T-helper 9 cell (primary cell): ENCODE measurements around the gene SRGAP2B.
"Not testable (repeated sequence)": the region's sequence is repeated elsewhere in the genome, so short reads cannot be mapped to it uniquely, and the experiment has no call there.

Experiments
- DNase-seq: peaks from one replicate; pipeline ENCODE4 v3.0.0-alpha.2; 2020

The SRGAP2B gene

DNA sequence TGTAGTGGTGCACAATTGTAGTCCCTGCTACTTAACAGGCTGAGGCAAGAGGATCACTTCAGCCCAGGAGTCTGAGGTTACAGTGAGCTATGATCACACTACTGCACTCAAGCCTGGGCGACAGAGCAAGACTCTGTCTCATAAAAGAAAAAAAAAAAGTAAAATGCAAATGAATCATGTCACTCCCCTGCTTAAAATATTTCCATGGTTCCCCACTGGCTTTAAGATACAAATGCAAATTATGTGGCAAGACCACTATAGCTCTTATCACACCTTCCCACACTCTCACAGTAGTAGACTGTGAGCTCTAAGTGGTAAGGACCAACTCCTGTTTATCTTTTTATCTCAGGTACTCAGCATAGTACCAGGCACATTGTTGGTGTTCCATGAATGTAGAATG is 53.6 kb downstream of the SRGAP2B start:
- not testable (repeated sequence) for DNase-seq

GRCh38 chr1:145036019-145036418 is 59.1 kb downstream of the SRGAP2B start:
- not testable (repeated sequence) for DNase-seq

DNA sequence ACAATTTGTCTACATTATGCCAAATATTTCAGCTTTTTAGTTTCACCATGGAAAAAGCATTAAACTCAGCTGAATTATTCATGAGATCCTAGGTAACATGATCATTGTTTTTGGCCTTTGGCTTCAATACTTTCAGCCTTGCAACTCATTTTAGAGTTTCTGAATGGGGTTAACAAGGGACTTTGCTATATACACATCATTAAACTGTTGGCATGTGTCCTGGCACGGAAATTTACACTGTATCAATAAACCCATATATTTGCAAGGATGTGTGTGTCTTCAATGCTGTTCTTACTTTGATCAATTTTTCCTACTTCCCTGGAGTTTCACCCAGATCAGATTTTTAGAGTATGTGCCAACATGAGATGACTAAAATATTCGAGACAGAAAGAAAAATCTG is 61.6 kb downstream of the SRGAP2B start:
- DNase-seq, result not testable (repeated sequence)

GRCh38 chr1:145027251-145027650 is 67.9 kb downstream of the SRGAP2B start:
- not testable (repeated sequence) for DNase-seq

DNA sequence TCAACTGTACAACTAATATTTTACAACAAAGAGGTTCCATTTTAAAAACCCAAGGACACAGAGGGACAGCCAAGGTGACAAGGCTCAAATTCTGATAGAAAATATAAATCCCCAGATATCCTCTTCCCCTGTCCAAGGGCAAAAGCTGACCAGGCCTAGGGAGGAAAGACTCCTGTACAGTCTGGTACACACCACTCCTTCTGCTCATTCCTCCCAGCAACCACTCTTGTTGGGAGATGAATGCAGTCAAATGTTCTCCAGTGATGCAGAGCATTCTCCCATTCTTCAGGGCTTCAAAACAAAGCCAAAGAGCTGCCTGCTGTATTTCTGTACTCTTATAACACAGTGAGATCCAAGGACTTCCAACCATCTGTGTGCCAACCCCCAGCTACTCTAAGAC is 69.8 kb downstream of the SRGAP2B start:
- DNase-seq, result not testable (repeated sequence)

DNA sequence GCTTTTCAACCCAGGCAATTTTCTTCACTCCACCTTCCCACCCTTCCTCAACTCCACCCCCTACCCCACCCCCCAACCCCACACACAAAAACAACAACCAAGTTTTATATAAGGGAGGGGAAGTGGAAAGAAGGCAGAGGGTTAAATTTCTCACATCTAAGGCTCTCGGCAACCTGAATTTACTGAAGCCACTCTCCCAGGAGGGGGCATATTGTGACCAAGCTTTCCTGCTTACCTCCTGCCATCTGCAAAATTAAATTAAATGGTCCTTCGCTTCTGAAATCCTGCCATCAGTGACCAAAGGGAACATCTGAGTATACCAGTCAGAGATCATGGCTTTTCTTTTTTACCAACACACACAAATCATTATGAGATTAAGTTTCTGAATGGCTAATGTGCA is 72.9 kb downstream of the SRGAP2B start:
- DNase-seq, result not testable (repeated sequence)

- DNase-seq, result not testable (repeated sequence)
Measured at GRCh38 chr1:145021749-145022148, 73.4 kb downstream of the SRGAP2B start.

GRCh38 chr1:145019709-145020108 is 75.4 kb downstream of the SRGAP2B start:
- not testable (repeated sequence) for DNase-seq

- not testable (repeated sequence) for DNase-seq
Measured at GRCh38 chr1:145017725-145018124, 77.4 kb downstream of the SRGAP2B start.

- not testable (repeated sequence) for DNase-seq
Measured at GRCh38 chr1:145016492-145016862, 78.7 kb downstream of the SRGAP2B start.

DNA sequence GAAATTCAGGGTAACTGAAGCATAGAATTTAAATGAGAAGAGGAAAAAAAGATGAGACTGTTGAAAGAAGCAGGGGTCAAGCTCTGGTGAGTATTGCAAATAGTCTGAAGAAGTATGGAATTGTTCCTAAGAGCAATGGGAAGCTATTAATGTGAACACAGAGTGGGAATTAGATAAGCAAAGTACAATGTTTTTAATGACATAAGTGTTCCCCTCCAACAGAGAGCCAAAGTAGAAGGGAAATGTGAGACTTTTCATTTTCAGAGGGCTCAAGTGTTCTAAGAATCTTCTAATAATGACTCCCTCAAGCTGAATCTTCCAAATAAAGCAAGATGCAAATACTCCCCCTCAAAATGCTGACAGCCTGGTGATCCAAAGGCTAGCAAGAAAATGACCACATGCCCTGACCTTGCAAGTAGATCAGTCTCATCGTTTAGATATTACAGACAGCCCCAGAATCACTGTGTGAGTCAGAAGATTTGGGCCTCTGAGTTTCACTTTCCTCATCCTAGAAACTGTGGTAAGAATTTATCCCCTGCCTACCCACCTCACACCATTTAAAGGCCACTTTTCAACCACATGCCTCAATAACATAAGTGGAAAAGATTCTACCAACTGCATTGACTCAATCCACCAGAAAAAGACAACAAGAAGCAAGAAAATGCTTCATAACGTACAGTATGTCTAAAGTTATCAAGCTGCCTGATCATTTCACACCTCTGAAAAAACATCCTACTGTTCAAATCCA is 79.2 kb downstream of the SRGAP2B start:
- DNase-seq, result not testable (repeated sequence)

- DNase-seq, result not testable (repeated sequence)
Measured at GRCh38 chr1:145013353-145013752, 81.8 kb downstream of the SRGAP2B start.

DNA sequence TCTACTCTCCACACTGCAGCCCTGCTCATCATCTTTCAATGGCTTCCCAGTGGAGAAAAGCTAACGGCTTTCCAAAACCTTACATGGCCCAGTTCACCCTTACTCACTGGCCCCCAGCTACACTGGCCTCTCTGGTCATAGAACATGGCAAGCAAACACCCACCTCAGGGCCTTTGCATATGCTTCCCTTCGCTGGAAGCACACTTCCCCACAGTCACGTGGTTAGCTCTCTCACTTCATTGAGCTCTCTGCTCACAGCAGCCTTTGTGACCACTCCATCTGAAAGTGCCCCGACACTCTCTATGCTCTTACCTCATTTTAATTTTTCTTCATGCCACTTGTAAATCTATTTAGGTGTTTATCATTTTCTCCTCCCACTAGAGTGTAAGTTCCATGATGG is 83.3 kb downstream of the SRGAP2B start:
- DNase-seq, result not testable (repeated sequence)

- not testable (repeated sequence) for DNase-seq
Measured at GRCh38 chr1:145010580-145010979, 84.5 kb downstream of the SRGAP2B start.

GRCh38 chr1:145009928-145010327 is 85.2 kb downstream of the SRGAP2B start:
- DNase-seq, result not testable (repeated sequence)

- not testable (repeated sequence) for DNase-seq
Measured at GRCh38 chr1:145008388-145008787, 86.7 kb downstream of the SRGAP2B start.

DNA sequence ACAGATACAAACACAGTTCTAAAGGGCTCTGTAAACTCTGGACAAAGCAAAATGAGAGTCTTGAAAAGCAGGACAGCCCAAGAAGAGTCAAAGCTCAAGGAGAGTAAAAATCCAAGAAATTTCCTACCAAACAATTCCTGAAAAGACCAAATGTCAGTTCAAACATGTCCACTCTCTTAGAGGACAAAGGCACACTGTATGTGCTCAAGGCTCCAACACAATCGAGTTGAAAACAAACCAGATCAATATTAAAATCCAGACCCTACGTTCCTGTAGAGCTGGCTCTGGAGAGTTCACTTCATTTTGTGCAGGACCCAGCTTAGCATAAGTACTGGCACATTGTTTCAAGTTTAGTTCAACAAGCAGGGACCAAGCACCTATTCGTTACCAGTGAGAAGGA is 90.0 kb downstream of the SRGAP2B start:
- not testable (repeated sequence) for DNase-seq

GRCh38 chr1:145001381-145001780 is 93.7 kb downstream of the SRGAP2B start:
- DNase-seq, result not testable (repeated sequence)

GRCh38 chr1:145000743-145001326 is 94.3 kb downstream of the SRGAP2B start:
- not testable (repeated sequence) for DNase-seq

DNA sequence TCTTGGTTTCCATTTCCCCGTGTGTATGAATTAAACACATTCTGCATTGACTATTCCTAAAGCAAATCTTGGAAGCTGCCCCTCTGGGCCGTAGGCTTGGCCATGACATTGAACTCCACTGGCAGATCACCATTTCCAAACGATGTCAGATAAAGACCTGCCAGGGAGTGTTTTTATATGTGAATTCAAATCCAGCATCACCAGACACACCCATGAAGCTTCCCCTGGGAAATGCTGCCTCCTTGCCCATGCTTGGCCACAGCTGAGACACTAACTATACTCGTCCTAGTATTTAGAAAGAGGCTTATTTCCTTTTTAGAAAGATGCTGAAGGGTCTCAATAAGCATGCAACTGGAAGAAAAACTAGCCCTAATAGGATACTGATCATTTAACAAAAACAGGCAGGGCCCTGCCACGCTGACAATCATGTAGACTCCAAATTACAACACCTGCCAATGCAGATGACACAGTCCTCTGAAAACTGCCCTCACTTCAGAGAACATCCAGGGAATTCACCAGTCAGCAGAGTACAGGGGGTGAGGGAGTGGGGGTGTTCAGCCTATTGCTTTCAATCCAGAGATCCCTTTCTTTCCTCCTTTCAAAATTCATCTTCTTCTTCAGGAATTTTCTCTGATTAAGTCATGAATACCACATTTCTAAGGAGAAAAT is 94.9 kb downstream of the SRGAP2B start:
- not testable (repeated sequence) for DNase-seq

DNA sequence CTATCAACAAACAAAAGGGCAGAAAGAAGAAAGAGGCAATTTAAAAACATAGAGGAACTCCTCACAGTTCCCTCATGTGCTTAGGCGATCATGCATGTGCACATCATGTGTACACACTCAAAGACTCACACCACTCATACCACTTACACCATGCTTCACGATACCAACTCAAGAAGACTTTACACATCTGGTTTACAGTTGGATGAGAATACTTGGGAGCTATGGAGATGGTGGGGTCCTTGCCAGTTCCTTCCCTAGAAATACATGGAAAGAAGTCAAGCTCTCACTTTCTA is 96.2 kb downstream of the SRGAP2B start:
- DNase-seq, result not testable (repeated sequence)

- not testable (repeated sequence) for DNase-seq
Measured at GRCh38 chr1:144998134-144998980, 96.8 kb downstream of the SRGAP2B start.

DNA sequence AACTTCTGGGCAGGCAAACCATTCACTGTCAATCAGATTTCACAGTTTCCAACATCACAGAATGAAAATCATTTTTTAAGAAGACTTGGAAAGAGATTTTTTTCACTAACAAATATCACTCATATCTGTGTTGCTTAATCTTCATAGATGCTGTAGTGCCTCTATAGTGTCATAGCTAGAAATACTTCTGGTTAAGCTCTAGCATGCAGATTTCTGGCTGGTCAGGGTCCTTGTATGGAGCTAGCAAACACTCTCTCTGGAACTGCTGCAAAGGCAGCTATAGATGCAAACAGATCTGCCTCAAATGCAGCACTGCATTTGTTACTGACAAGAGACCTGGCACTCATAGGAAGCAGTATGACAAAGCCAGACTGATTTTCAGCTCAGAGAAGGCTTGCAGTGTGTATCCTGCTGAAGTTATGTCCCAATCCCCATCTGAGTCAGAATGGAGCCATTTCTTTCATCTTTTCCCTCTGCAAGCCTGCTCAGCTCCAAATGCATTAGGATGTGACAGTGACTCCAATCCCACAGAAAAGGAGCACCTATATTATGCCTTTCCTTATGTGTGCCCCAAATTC is 99.2 kb downstream of the SRGAP2B start:
- DNase-seq, result not testable (repeated sequence)
